H9 (cell line): ENCODE measurements around the gene MRPL18. TPM values are rescaled to one million over a fixed set of nuclear protein-coding genes. Genes with fewer than 3 reads are reported as not detected.

Experiments used
- DNase-seq: peaks from one replicate; pipeline ENCODE4 v3.0.0-alpha.2; 2017
- H2AFZ ChIP-seq: one replicate; pipeline ENCODE4 v1.6.1; 2013; ENCODE audit warnings: mild to moderate bottlenecking, low read length, control low read depth, moderate library complexity
- H2AK5ac ChIP-seq: 2 replicates; pipeline ENCODE4 v1.6.1; 2013; ENCODE audit warnings: low read length, control low read depth, mixed read lengths; ENCODE audit not compliant: insufficient read length
- H2BK120ac ChIP-seq: one replicate; pipeline ENCODE4 v1.6.1; 2013; ENCODE audit warnings: low read depth, mild to moderate bottlenecking, low read length, control low read depth, inconsistent platforms; ENCODE audit not compliant: poor library complexity, severe bottlenecking
- H2BK12ac ChIP-seq: 2 replicates; pipeline ENCODE4 v1.6.1; 2013; ENCODE audit warnings: low read length, control low read depth, mixed read lengths, low read depth; ENCODE audit not compliant: insufficient read length
- H2BK15ac ChIP-seq: 2 replicates; pipeline ENCODE4 v1.6.1; 2013; ENCODE audit warnings: low read depth, low read length, control low read depth
- H2BK20ac ChIP-seq: one replicate; pipeline ENCODE4 v1.6.1; 2013; ENCODE audit warnings: low read depth, mild to moderate bottlenecking, low read length, control low read depth, inconsistent platforms; ENCODE audit not compliant: poor library complexity, severe bottlenecking
- H2BK5ac ChIP-seq: 2 replicates; pipeline ENCODE4 v1.6.1; 2013; ENCODE audit warnings: low read length, control low read depth, mixed read lengths; ENCODE audit not compliant: insufficient read length
- H3K14ac ChIP-seq: 2 replicates; pipeline ENCODE4 v1.6.1; 2013; ENCODE audit warnings: low read length, control low read depth; ENCODE audit not compliant: insufficient read depth
- H3K18ac ChIP-seq: 2 replicates; pipeline ENCODE4 v1.6.1; 2013; ENCODE audit warnings: low read depth, mild to moderate bottlenecking, mixed read lengths, low read length, control low read depth; ENCODE audit not compliant: insufficient read length
- H3K23ac ChIP-seq: 2 replicates; pipeline ENCODE4 v1.6.1; 2013; ENCODE audit warnings: low read length, control low read depth, mixed read lengths, low read depth; ENCODE audit not compliant: insufficient read length
- H3K23me2 ChIP-seq: 2 replicates; pipeline ENCODE4 v1.6.1; 2013; ENCODE audit warnings: low read depth, mild to moderate bottlenecking, mixed read lengths, low read length, control low read depth; ENCODE audit not compliant: insufficient read length, poor library complexity, severe bottlenecking
- H3K27ac ChIP-seq: 2 replicates; pipeline ENCODE4 v1.5.1; 2013; ENCODE audit warnings: low read length, control low read depth, mixed read lengths, low read depth; ENCODE audit not compliant: insufficient read length
- H3K27me3 ChIP-seq: 2 replicates; pipeline ENCODE4 v1.6.1; 2013; ENCODE audit warnings: low read length, control low read depth, inconsistent platforms; ENCODE audit not compliant: insufficient read depth
- H3K4ac ChIP-seq: 2 replicates; pipeline ENCODE4 v1.6.1; 2013; ENCODE audit warnings: low read depth, mild to moderate bottlenecking, control low read depth, inconsistent platforms, low read length, moderate library complexity
- H3K4me1 ChIP-seq: 2 replicates; pipeline ENCODE4 v1.6.1; 2013; ENCODE audit warnings: low read length, control low read depth, inconsistent platforms; ENCODE audit not compliant: insufficient read depth
- H3K4me2 ChIP-seq: 2 replicates; pipeline ENCODE4 v1.6.1; 2013; ENCODE audit warnings: low read length, control low read depth, mixed read lengths; ENCODE audit not compliant: insufficient read length, insufficient read depth
- H3K56ac ChIP-seq: 2 replicates; pipeline ENCODE4 v1.6.1; 2013; ENCODE audit warnings: low read depth, mild to moderate bottlenecking, mixed read lengths, low read length, control low read depth; ENCODE audit not compliant: insufficient read length
- H3K79me1 ChIP-seq: 2 replicates; pipeline ENCODE4 v1.6.1; 2013; ENCODE audit warnings: low read depth, mild to moderate bottlenecking, moderate library complexity, low read length, control low read depth, inconsistent platforms; ENCODE audit not compliant: insufficient read depth, poor library complexity, severe bottlenecking
- H3K79me2 ChIP-seq: 2 replicates; pipeline ENCODE4 v1.6.1; 2013; ENCODE audit warnings: low read length, control low read depth, inconsistent platforms; ENCODE audit not compliant: insufficient read depth
- H3K9ac ChIP-seq: 2 replicates; pipeline ENCODE4 v1.6.1; 2013; ENCODE audit warnings: low read length, control low read depth, mixed read lengths; ENCODE audit not compliant: insufficient read length; ENCODE audit errors: extremely low read depth
- H3K9me3 ChIP-seq: one replicate; pipeline ENCODE4 v1.6.1; 2013; ENCODE audit warnings: low read depth, low read length, inconsistent platforms; ENCODE audit not compliant: control insufficient read depth
- H3T11ph ChIP-seq: one replicate; pipeline ENCODE4 v1.6.1; 2013; ENCODE audit warnings: mild to moderate bottlenecking, low read length, control low read depth, inconsistent platforms
- H4K20me1 ChIP-seq: one replicate; pipeline ENCODE4 v1.6.1; 2013; ENCODE audit not compliant: control insufficient read depth, insufficient read length, insufficient read depth
- H4K5ac ChIP-seq: 2 replicates; pipeline ENCODE4 v1.6.1; 2013; ENCODE audit warnings: low read depth, mild to moderate bottlenecking, mixed read lengths, low read length, control low read depth; ENCODE audit not compliant: insufficient read length
- H4K8ac ChIP-seq: replicated peaks from 2 replicates; pipeline ENCODE4 v1.6.1; 2013; ENCODE audit warnings: low read length, control low read depth, mixed read lengths, low read depth; ENCODE audit not compliant: insufficient read length
- H4K91ac ChIP-seq: 2 replicates; pipeline ENCODE4 v1.6.1; 2013; ENCODE audit warnings: low read depth, mild to moderate bottlenecking, moderate library complexity, mixed read lengths, low read length, control low read depth; ENCODE audit not compliant: insufficient read length
- H3K27ac Mint-ChIP-seq, 3 experiments: 2 replicates in 2 of 3; 3 replicates in 1 of 3; pipeline ENCODE4 v1.8.0; 2020 to 2021; ENCODE audit warnings: mixed read lengths in 3 of 3, mild to moderate bottlenecking in 1 of 3, moderate library complexity in 1 of 3
- H3K27me3 Mint-ChIP-seq: 2 replicates; pipeline ENCODE4 v1.8.0; 2021; ENCODE audit warnings: low read depth, mild to moderate bottlenecking, moderate library complexity, mixed read lengths
- H3K36me3 Mint-ChIP-seq, 3 experiments: 2 replicates in 2 of 3; 3 replicates in 1 of 3; pipeline ENCODE4 v1.8.0; 2020 to 2021; ENCODE audit warnings: low read depth in 3 of 3, mixed read lengths in 3 of 3; ENCODE audit not compliant: insufficient read depth in 1 of 3
- H3K4me1 Mint-ChIP-seq, 2 experiments: 2 replicates each; pipeline ENCODE4 v1.8.0; 2020; ENCODE audit warnings: mixed read lengths in 2 of 2
- H3K4me3 Mint-ChIP-seq, 2 experiments: 2 replicates in 1 of 2; 3 replicates in 1 of 2; pipeline ENCODE4 v1.8.0; 2020 to 2021; ENCODE audit warnings: mild to moderate bottlenecking in 2 of 2, mixed read lengths in 2 of 2, moderate library complexity in 1 of 2
- H3K9me3 Mint-ChIP-seq, 2 experiments: 2 replicates in 1 of 2; 3 replicates in 1 of 2; pipeline ENCODE4 v1.8.0; 2020; ENCODE audit warnings: mild to moderate bottlenecking in 2 of 2, mixed read lengths in 2 of 2, moderate library complexity in 1 of 2
- CTCF ChIP-seq: fragments of 200-600 bp; sonication (generic); conservative IDR thresholded peaks from 3 replicates; pipeline ENCODE4 v1.8.0; 2021; ENCODE audit warnings: antibody characterized with exemption, mild to moderate bottlenecking
- WGBS: extraction: QIAGEN DNeasy Blood & Tissue Kit; methylation state at CpG from one replicate; pipeline ENCODE4 v1.1.7; 2013; ENCODE audit warnings: missing lambda C conversion rate, low lambda C conversion rate, mixed read lengths; ENCODE audit not compliant: insufficient read length; ENCODE audit errors: extremely low coverage; 5-methylcytosine and 5-hydroxymethylcytosine counted together
- total RNA-seq: library from RNA; stranded (reverse); gene quantifications from 2 replicates; pipeline ENCODE4 v1.2.1, GENCODE V29; 2021

The MRPL18 gene
- total RNA-seq, 1 experiment from 2014 or later: 88.8 TPM

GRCh38 chr6:159838020-159838744, 47.9 kb downstream of the MRPL18 start:
- no peak for DNase-seq
- Mint-ChIP-seq H3K27ac (peak overlapping the region in 2 of 3 experiments; percentile 28 to 55; a peak in 3 of 7 replicates), H3K36me3 (no peaks in the 10 kb centered on the region), H3K27me3 (no peaks in the 10 kb centered on the region; the same call in 1 of the 2 replicates), H3K4me1 (peaks cover 42 to 48% of the 10 kb centered on the region in 2 experiments), H3K4me3 (no peak overlapping the region), H3K9me3 (no peaks in the 10 kb centered on the region)
- Histone ChIP-seq H3K27ac (no peak overlapping the region), H4K91ac (no peak overlapping the region), H2AFZ (no peak overlapping the region), H4K5ac (no peak overlapping the region), H3K4me1 (peaks cover 7% of the 10 kb centered on the region; the same call in 1 of the 2 replicates), H4K8ac (no peak overlapping the region), H4K20me1 (no peaks in the 10 kb centered on the region), H2BK5ac (no peak overlapping the region), H2BK12ac (no peak overlapping the region), H3K9me3 (no peaks in the 10 kb centered on the region), H3K4ac (no peak overlapping the region), H3K23ac (no peak overlapping the region), H3K23me2 (no peaks in the 10 kb centered on the region), H3K79me2 (no peaks in the 10 kb centered on the region), H3T11ph (no peak overlapping the region), H3K79me1 (no peaks in the 10 kb centered on the region), H3K9ac (no peak overlapping the region), H3K4me2 (no peak overlapping the region), H2BK15ac (no peak overlapping the region), H3K56ac (no peak overlapping the region), H3K27me3 (no peaks in the 10 kb centered on the region), H3K18ac (no peak overlapping the region), H3K14ac (no peak overlapping the region), H2BK20ac (no peak overlapping the region), H2BK120ac (no peak overlapping the region), H2AK5ac (no peak overlapping the region)
- no CpG with 5 or more reads among the region's 7 CpGs for WGBS
- peak; percentile 13; the same call in 1 of the 3 replicates for TF ChIP-seq CTCF
